ENCODE measurements around the gene ACTA1.

DNA sequence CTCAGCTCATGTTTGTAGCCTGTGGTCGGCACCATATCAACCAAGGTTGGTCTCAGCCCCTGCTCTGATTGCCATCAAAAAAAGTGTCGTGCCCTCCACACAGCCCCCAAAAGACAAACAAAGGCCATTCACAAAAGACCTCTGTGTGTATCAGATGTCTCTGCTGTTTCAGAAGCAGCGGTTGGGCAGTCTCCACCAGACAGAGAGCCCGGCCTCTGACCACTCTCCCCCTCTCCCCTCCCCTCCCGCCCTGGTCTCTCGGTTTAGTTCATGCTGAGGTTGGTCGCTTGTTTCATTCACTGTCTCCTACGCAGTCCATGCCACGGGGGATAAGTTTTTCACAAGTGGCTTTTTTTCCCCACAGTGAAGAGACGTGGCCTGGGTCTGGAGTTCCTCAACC is 27.1 kb downstream of the ACTA1 start:
- TF ChIP-seq, protein P1, sequence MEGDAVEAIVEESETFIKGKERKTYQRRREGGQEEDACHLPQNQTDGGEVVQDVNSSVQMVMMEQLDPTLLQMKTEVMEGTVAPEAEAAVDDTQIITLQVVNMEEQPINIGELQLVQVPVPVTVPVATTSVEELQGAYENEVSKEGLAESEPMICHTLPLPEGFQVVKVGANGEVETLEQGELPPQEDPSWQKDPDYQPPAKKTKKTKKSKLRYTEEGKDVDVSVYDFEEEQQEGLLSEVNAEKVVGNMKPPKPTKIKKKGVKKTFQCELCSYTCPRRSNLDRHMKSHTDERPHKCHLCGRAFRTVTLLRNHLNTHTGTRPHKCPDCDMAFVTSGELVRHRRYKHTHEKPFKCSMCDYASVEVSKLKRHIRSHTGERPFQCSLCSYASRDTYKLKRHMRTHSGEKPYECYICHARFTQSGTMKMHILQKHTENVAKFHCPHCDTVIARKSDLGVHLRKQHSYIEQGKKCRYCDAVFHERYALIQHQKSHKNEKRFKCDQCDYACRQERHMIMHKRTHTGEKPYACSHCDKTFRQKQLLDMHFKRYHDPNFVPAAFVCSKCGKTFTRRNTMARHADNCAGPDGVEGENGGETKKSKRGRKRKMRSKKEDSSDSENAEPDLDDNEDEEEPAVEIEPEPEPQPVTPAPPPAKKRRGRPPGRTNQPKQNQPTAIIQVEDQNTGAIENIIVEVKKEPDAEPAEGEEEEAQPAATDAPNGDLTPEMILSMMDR (IDR thresholded peaks at IDR 0.05) = no peak
- TF ChIP-seq POLR2A (IDR thresholded peaks at IDR 0.05) = no peak
- no peak for TF ChIP-seq POLR2AphosphoS5 (IDR thresholded peaks at IDR 0.05)
- TF ChIP-seq EP300 (IDR thresholded peaks at IDR 0.05) = no peak
